Measurements from ENCODE around the gene SLC25A12.

DNA sequence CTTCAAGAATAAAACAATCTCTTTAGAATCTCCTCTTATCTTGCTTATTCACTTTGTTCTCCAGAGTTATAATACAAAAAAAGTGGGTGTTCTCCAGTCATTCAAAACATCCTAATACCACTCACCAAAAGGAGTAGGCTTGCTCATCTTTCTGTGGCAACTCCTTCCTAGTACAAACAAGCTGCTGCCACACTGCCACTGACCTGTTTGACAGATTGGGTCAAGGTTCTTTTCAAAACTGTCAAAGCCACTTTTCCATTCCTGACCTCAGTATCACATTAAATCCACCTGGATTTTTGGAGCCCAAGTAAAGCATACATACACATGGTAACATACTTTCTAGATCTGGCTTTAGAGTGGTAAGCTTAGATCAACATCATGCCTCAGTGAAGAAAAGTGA, 59.8 kb downstream of the SLC25A12 start:
- TF ChIP-seq CTCF (IDR thresholded peaks at IDR 0.05; ENCODE audit: low read depth, low read length) (no peak), EZH2phosphoT487 (IDR thresholded peaks at IDR 0.05; ENCODE audit: low read depth) (no peak)

Measured in OCI-LY3 (cell line).